ENCODE data around the gene KYNU. TPM values are rescaled to one million over a fixed set of nuclear protein-coding genes. Genes with fewer than 3 reads are reported as not detected.

Gene KYNU
- total RNA-seq, 1 experiment from 2014 or later, result 0.37 TPM

DNA sequence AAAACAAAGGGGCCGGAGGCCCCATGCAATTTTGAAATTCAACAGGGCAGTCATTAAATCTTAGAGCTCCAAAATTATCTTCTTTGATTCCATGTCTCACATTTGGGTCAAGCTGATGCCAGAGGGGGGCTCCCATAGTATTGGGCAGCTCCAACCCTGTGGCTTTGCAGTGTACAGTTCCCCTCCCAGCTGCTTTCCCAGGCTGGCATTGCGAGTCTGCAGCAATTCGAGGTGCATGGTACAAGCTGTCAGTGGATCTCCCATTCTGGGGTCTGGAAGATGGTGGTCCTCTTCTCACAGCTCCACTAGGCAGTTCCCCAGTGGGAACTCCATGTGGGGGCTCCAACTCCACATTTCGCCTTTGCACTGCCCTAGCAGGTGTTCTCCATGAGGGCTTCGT, 179.1 kb downstream of the KYNU start:
- Histone ChIP-seq H3K9me3 (ENCODE audit: control insufficient read depth, low read depth, low read length) (peaks cover 12% of the 10 kb centered on the region), H2BK15ac (ENCODE audit: low read depth, low read length) (no peak overlapping the region), H3K23me2 (ENCODE audit: insufficient read length, low read depth, low read length, poor library complexity, severe bottlenecking) (no peaks in the 10 kb centered on the region), H3K56ac (ENCODE audit: insufficient read length, low read depth, low read length) (no peak overlapping the region), H2BK120ac (ENCODE audit: low read depth, low read length, poor library complexity, severe bottlenecking) (no peak overlapping the region), H4K5ac (ENCODE audit: insufficient read length, low read depth, low read length) (no peak overlapping the region), H3K27ac (ENCODE audit: insufficient read length, low read depth, low read length) (no peak overlapping the region), H3K27me3 (ENCODE audit: insufficient read depth, low read length) (no peaks in the 10 kb centered on the region), H3K4me2 (ENCODE audit: insufficient read depth, insufficient read length, low read length) (no peak overlapping the region), H3T11ph (ENCODE audit: low read length) (no peak overlapping the region), H4K8ac (replicated peaks; ENCODE audit: insufficient read length, low read depth, low read length) (no peak overlapping the region), H4K20me1 (ENCODE audit: control insufficient read depth, insufficient read depth, insufficient read length) (no peaks in the 10 kb centered on the region), H3K23ac (ENCODE audit: insufficient read length, low read depth, low read length) (no peak overlapping the region), H3K4ac (ENCODE audit: low read depth, low read length) (no peak overlapping the region), H3K79me1 (ENCODE audit: insufficient read depth, low read depth, low read length, poor library complexity, severe bottlenecking) (no peaks in the 10 kb centered on the region), H2BK12ac (ENCODE audit: insufficient read length, low read depth, low read length) (no peak overlapping the region), H3K79me2 (ENCODE audit: insufficient read depth, low read length) (no peaks in the 10 kb centered on the region), H2AFZ (ENCODE audit: low read length) (no peak overlapping the region), H3K14ac (ENCODE audit: insufficient read depth, low read length) (no peak overlapping the region), H2BK5ac (ENCODE audit: insufficient read length, low read length) (no peak overlapping the region), H2BK20ac (ENCODE audit: low read depth, low read length, poor library complexity, severe bottlenecking) (no peak overlapping the region), H3K4me1 (ENCODE audit: insufficient read depth, low read length) (no peaks in the 10 kb centered on the region), H3K9ac (ENCODE audit: extremely low read depth, insufficient read length, low read length) (no peak overlapping the region), H4K91ac (ENCODE audit: insufficient read length, low read depth, low read length) (no peak overlapping the region), H2AK5ac (ENCODE audit: insufficient read length, low read length) (no peak overlapping the region), H3K18ac (ENCODE audit: insufficient read length, low read depth, low read length) (no peak overlapping the region)
- H3K27me3 Mint-ChIP-seq (ENCODE audit: low read depth), result no peaks in the 10 kb centered on the region
- TF ChIP-seq, protein P1, sequence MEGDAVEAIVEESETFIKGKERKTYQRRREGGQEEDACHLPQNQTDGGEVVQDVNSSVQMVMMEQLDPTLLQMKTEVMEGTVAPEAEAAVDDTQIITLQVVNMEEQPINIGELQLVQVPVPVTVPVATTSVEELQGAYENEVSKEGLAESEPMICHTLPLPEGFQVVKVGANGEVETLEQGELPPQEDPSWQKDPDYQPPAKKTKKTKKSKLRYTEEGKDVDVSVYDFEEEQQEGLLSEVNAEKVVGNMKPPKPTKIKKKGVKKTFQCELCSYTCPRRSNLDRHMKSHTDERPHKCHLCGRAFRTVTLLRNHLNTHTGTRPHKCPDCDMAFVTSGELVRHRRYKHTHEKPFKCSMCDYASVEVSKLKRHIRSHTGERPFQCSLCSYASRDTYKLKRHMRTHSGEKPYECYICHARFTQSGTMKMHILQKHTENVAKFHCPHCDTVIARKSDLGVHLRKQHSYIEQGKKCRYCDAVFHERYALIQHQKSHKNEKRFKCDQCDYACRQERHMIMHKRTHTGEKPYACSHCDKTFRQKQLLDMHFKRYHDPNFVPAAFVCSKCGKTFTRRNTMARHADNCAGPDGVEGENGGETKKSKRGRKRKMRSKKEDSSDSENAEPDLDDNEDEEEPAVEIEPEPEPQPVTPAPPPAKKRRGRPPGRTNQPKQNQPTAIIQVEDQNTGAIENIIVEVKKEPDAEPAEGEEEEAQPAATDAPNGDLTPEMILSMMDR (conservative IDR thresholded peaks at IDR 0.05), result no peak
- WGBS (ENCODE audit: extremely low coverage, insufficient read length, low lambda C conversion rate), result no CpG with 5 or more reads among the region's 5 CpGs
- peaks cover 5 to 30% (median 14%) of the 10 kb centered on the region in 3 experiments for H3K36me3 Mint-ChIP-seq (ENCODE audit: insufficient read depth in 1 of 3, low read depth in 3 of 3)
- DNase-seq, result no peak
- H3K27ac Mint-ChIP-seq, result no peak overlapping the region
- peaks cover 0 to 5% of the 10 kb centered on the region in 2 experiments; a peak in 1 of 4 replicates for H3K4me1 Mint-ChIP-seq
- no peak overlapping the region for H3K4me3 Mint-ChIP-seq
- H3K9me3 Mint-ChIP-seq, result peaks cover 23 to 29% of the 10 kb centered on the region in 2 experiments

Measured in H9 (cell line).